Activated T-helper 1 cell treated with anti-CD3 and anti-CD28 coated beads, Interleukin-2, amount 50 U/mL, for 16 hours (primary cell): ENCODE results near the gene PPP1R3A.

Experiments
- DNase-seq, 2 donors: peaks; one replicate each; pipeline ENCODE4 v3.0.0-alpha.2; 2020; ENCODE audit warnings: low read depth in 1 of 2, low spot score in 1 of 2

The PPP1R3A gene

GRCh38 chr7:113880559-113880958, 38.2 kb downstream of the PPP1R3A start:
- no peak for DNase-seq

GRCh38 chr7:113878394-113878992, 40.3 kb downstream of the PPP1R3A start:
- DNase-seq: no peak

GRCh38 chr7:113875224-113875623, 43.6 kb downstream of the PPP1R3A start:
- no peak for DNase-seq

- no peak for DNase-seq
Measured at GRCh38 chr7:113873554-113874151, 45.2 kb downstream of the PPP1R3A start.

- DNase-seq: no peak
Measured at GRCh38 chr7:113872981-113873380, 45.8 kb downstream of the PPP1R3A start.

GRCh38 chr7:113867325-113867724, 51.5 kb downstream of the PPP1R3A start:
- no peak for DNase-seq

- no peak for DNase-seq
Measured at GRCh38 chr7:113856010-113856409, 62.8 kb downstream of the PPP1R3A start.

GRCh38 chr7:113840954-113841353, 77.9 kb downstream of the PPP1R3A start:
- DNase-seq: no peak

GRCh38 chr7:113835367-113835766, 83.4 kb downstream of the PPP1R3A start:
- DNase-seq: no peak

- DNase-seq: no peak
Measured at GRCh38 chr7:113832196-113832745, 86.5 kb downstream of the PPP1R3A start.

GRCh38 chr7:113831556-113831955, 87.3 kb downstream of the PPP1R3A start:
- no peak for DNase-seq

GRCh38 chr7:113828581-113828980, 90.2 kb downstream of the PPP1R3A start:
- DNase-seq: no peak
